Stomach (tissue), 19 donors: ENCODE measurements around the gene SENP1. TPM values are rescaled to one million over a fixed set of nuclear protein-coding genes. Genes with fewer than 3 reads are reported as not detected.

Experiments used
- DNase-seq, 2 donors: peaks; one replicate each; pipeline versions ENCODE4 v3.0.0 to v3.0.0-alpha.2; 2013 to 2019
- H3K27ac ChIP-seq, 5 donors: fragments of 200-600 bp in 4 of 5; sonication (generic) in 4 of 5; one replicate each; pipeline ENCODE4 v1.5.1; 2013 to 2019; ENCODE audit warnings: mild to moderate bottlenecking in 1 of 5, moderate library complexity in 1 of 5
- H3K27me3 ChIP-seq, 3 donors: fragments of 200-600 bp; sonication (generic); one replicate each; pipeline ENCODE4 v1.5.1; 2017 to 2019; ENCODE audit warnings: mixed run types in 1 of 3
- H3K36me3 ChIP-seq, 4 donors: fragments of 200-600 bp; sonication (generic); 1 replicate in 3 of 4; 2 replicates in 1 of 4; pipeline ENCODE4 v1.5.1; 2016 to 2019
- H3K4me1 ChIP-seq, 4 donors: fragments of 200-600 bp; sonication (generic); one replicate each; pipeline ENCODE4 v1.5.1; 2016 to 2019
- H3K4me3 ChIP-seq, 4 donors: fragments of 200-600 bp; sonication (generic) in 3 of 4; one replicate each; pipeline ENCODE4 v1.5.1; 2016 to 2019; ENCODE audit warnings: mild to moderate bottlenecking in 1 of 4
- H3K9me3 ChIP-seq, 4 donors: fragments of 200-600 bp; sonication (generic); one replicate each; pipeline ENCODE4 v1.5.1; 2016 to 2019
- EP300 ChIP-seq: sonication (generic); formaldehyde crosslinking; IDR thresholded peaks from one replicate; pipeline ENCODE4 v1.6.1; 2017; ENCODE audit warnings: antibody characterized with exemption
- POLR2A ChIP-seq, 4 donors: fragments of 450-650 bp; IDR thresholded peaks; one replicate each; pipeline ENCODE4 v1.6.1; 2016; ENCODE audit warnings: antibody characterized with exemption in 4 of 4, control low read depth in 2 of 4, mild to moderate bottlenecking in 1 of 4, moderate library complexity in 1 of 4
- POLR2AphosphoS5 ChIP-seq, 3 donors: sonication (generic); formaldehyde crosslinking; IDR thresholded peaks; one replicate each; pipeline ENCODE4 v1.6.1; 2016; ENCODE audit warnings: antibody characterized with exemption in 3 of 3
- WGBS, 5 donors: extraction: QIAGEN DNeasy Blood & Tissue Kit in 3 of 5; methylation state at CpG; one replicate each; pipeline versions ENCODE4 v1.1.5 to v1.1.7; 2013 to 2018; 5-methylcytosine and 5-hydroxymethylcytosine counted together
- intact Hi-C: fragments of 100-400 bp; cut with DNase I; formaldehyde crosslinking; loops from one replicate; pipeline ENCODE4 v1.15.1; 2023; ENCODE audit warnings: low total_unique reads
- long read RNA-seq, 10 donors: transcript quantifications; one replicate each; lab custom pipeline, GENCODE V29; 2026
- polyA plus RNA-seq, 3 donors: library from polyadenylated mRNA; stranded (reverse); fragments of 200-250 nt; gene quantifications; one replicate each; pipeline ENCODE4 v1.2.3, GENCODE V29; 2013
- total RNA-seq, 5 donors: library from RNA; depleted of rRNA; stranded (reverse); fragments of >200 nt; gene quantifications; one replicate each; pipeline versions ENCODE4 v1.1.0 to v1.2.3, GENCODE V29; 2014 to 2016
- TF ChIP-seq, protein P1 (sequence below), 7 experiments: fragments of 450-650 bp in 4 of 7; fragments of 200-600 bp in 3 of 7; sonication (generic) in 3 of 7; IDR thresholded peaks; one replicate each; pipeline ENCODE4 v1.5.1; 2016 to 2019; ENCODE audit warnings: antibody characterized with exemption in 7 of 7, control low read depth in 2 of 7, mild to moderate bottlenecking in 1 of 7
- donor health status: healthy with polysubstance abuse.
- donor health status: Bipolar disorder and iron deficiency.
- donor health status: healthy.

Gene SENP1
- 10 to 100 TPM in 4 of 5 donors, 1 to 10 TPM in 1; 8.4 to 27.5 (median 14.2) TPM for total RNA-seq
- polyA plus RNA-seq, result 1 to 10 TPM; 2.9 to 4.1 (median 3.7) TPM
- long read RNA-seq, donor 1, partial matches to known transcripts, result 16 of 16 reads
- long read RNA-seq, donor 1, other reads (novel, unspliced or antisense), result 0 of 16 reads
- long read RNA-seq, donor 2, partial matches to known transcripts, result 0 of 1 reads
- long read RNA-seq, donor 2, other reads (novel, unspliced or antisense), result 0 of 1 reads
- long read RNA-seq, donor 3, result 0 reads
- long read RNA-seq, donor 4, result 0 reads
- long read RNA-seq, donor 5, result 0 reads
- long read RNA-seq, donor 6, result 0 reads
- long read RNA-seq, donor 7, full-length matches to known transcripts, result 2 of 35 reads
- long read RNA-seq, donor 7, partial matches to known transcripts, result 25 of 35 reads
- long read RNA-seq, donor 7, other reads (novel, unspliced or antisense), result 8 of 35 reads
- long read RNA-seq, donor 8, result 0 reads
- long read RNA-seq, donor 9, result 0 reads
- long read RNA-seq, donor 10, partial matches to known transcripts, result 0 of 1 reads
- long read RNA-seq, donor 10, other reads (novel, unspliced or antisense), result 0 of 1 reads

DNA sequence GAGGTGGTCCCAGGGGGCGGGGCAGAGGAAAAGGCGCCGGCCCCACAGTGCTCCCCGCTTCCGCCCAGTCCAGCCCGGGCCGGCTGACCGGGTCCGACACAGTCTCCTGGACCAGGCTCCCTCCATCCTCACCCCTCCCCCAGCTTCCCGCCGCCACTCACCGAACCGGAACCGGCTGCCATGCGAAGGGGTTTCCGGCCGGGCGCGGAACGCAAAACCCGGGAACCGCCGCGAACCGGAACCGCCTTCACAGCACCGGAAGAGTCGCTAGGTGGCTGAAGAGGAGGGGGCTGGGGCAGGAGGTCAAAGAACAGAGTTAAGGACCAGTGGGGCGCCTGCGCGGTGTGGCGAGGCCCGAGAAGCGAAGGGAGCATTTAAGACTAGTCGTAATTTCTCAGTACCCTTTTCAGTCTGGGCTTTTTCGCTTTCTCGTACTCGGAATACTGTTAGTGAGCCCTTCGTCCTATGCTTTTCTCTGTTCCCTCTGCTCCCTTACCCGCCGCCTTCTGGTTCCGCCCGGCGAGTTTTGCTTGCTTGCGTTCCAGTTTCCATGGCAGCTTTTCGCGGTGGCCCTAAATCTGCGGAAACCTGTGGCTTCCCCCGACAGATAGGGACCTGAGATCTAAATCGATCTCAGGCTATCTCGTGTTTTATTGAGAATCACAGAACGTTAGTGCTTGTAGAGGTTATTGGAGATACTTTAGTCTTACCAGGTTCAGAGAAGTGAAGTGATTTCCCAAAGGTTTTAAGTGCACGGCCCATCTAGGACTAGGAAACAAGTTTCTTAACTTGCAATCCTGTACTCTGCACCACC lies at the start of gene SENP1:
Gene SENP1, minus strand, starts transcription at position 213 of the 814 bp plus-strand sequence. CDS start 4,607 bp downstream, outside the sequence.
- 0 to 1% (median 0%) methylated on average over 33 to 53 of the region's 53 CpGs for WGBS, 5 donors
- TF ChIP-seq POLR2A (IDR thresholded peaks at IDR 0.05), result no peak
- TF ChIP-seq POLR2AphosphoS5 (IDR thresholded peaks at IDR 0.05), result peak; percentile 38 to 81 (median 56)
- TF ChIP-seq, protein P1, sequence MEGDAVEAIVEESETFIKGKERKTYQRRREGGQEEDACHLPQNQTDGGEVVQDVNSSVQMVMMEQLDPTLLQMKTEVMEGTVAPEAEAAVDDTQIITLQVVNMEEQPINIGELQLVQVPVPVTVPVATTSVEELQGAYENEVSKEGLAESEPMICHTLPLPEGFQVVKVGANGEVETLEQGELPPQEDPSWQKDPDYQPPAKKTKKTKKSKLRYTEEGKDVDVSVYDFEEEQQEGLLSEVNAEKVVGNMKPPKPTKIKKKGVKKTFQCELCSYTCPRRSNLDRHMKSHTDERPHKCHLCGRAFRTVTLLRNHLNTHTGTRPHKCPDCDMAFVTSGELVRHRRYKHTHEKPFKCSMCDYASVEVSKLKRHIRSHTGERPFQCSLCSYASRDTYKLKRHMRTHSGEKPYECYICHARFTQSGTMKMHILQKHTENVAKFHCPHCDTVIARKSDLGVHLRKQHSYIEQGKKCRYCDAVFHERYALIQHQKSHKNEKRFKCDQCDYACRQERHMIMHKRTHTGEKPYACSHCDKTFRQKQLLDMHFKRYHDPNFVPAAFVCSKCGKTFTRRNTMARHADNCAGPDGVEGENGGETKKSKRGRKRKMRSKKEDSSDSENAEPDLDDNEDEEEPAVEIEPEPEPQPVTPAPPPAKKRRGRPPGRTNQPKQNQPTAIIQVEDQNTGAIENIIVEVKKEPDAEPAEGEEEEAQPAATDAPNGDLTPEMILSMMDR (IDR thresholded peaks at IDR 0.05), result peak in 4 of 7 experiments; percentile 13 to 63 (median 26)
- Histone ChIP-seq H3K4me3 (peak within 1 kb of the TSS; percentile 75 to 99 (median 91)), H3K4me1 (peaks cover 17 to 41% (median 22%) of the 10 kb centered on the region in 4 donors), H3K9me3 (no peaks in the 10 kb centered on the region), H3K27ac (peak within 1 kb of the TSS; percentile 81 to 93 (median 91)), H3K27me3 (no peaks in the 10 kb centered on the region), H3K36me3 (peaks cover 0 to 3% (median 0%) of the 10 kb centered on the region in 4 donors)
- peak; percentile 88 to 96 for DNase-seq
- intact Hi-C loops, result loop anchor here (10.0 kb wide), 1 partner anchor 59 kb away; no protein-coding TSS in a partner anchor

DNA sequence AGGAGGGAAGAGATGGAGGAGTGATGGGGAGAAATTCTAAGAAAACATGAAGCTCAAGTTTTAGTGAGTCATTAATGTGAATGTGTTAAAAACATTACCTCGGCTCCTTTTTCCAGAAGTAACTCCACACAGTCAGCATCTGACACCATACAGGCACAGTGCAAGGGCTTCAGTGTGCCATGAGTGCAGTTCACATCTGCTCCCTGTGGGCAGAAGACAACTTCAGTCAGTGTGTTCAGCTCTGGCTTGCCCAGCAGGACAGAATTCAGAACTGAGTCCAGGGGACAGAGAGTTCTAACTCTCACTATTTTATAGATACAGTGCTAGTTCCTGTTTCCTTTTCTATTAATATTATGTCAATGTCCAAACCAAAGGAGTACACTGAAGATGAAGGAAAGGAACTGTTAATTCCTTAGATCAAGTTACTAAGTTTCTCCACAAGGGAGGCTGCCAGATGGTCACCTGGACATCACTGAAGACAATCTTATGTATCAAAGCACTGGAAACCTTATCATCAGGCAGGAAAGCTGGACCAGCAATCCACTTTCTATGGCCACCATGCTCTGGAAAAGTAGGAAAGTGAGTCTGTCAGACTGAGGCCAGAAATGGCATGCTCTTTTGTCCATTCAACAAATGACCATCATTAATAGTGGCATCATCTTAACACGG lies 45.4 kb upstream of the SENP1 start:
- Histone ChIP-seq H3K4me1 (peaks cover under 1 to 27% (median 18%) of the 10 kb centered on the region in 4 donors), H3K27ac (no peak overlapping the region), H3K36me3 (peaks cover 36 to 75% (median 72%) of the 10 kb centered on the region in 4 donors), H3K4me3 (no peak overlapping the region), H3K9me3 (no peaks in the 10 kb centered on the region), H3K27me3 (no peaks in the 10 kb centered on the region)
- 62 to 87% (median 78%) methylated on average over 2 of the region's 2 CpGs for WGBS, 5 donors
- intact Hi-C loops, result no loop called here
- no peak for TF ChIP-seq EP300
- TF ChIP-seq POLR2A (IDR thresholded peaks at IDR 0.05), result no peak
- TF ChIP-seq, protein P1 (IDR thresholded peaks at IDR 0.05), result no peak
- TF ChIP-seq POLR2AphosphoS5 (IDR thresholded peaks at IDR 0.05), result no peak
- DNase-seq, result no peak

DNA sequence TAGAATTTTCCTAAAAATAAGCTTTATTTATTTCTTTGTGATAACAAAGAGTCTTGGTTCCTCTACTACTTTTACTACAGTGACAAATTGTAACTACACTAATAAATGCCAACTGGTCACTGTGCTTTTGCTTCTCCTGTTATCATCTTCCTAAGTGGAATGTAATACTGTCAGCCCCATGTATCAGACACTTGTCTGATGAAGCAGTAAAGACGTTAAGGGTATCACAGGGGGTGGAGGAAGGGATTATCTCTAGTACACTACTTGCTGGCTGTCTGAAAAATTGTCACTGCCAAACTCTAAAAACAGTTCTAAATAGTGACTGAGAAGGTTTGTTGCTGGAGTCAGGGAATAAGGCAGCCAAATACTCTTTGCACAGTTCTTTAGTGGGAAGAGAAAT lies 40.1 kb upstream of the SENP1 start:
- intact Hi-C loops, result no loop called here
- H3K36me3 ChIP-seq, result peaks cover 59 to 100% (median 99%) of the 10 kb centered on the region in 4 donors

More for the DNA sequence above, 40.1 kb upstream of the SENP1 start:
- TF ChIP-seq, protein P1 (IDR thresholded peaks at IDR 0.05), result no peak
- TF ChIP-seq POLR2A (IDR thresholded peaks at IDR 0.05) (no peak), EP300 (no peak), POLR2AphosphoS5 (IDR thresholded peaks at IDR 0.05) (no peak)
- Histone ChIP-seq H3K27ac (no peak overlapping the region), H3K9me3 (no peaks in the 10 kb centered on the region), H3K4me3 (no peak overlapping the region), H3K4me1 (peaks cover 0 to 4% (median 0%) of the 10 kb centered on the region in 4 donors), H3K27me3 (no peaks in the 10 kb centered on the region)
- 50 to 58% (median 55%) methylated on average over 1 of the region's 1 CpG for WGBS, 5 donors
- DNase-seq, result no peak
